Measurements from ENCODE around the gene ZRANB1.

DNA sequence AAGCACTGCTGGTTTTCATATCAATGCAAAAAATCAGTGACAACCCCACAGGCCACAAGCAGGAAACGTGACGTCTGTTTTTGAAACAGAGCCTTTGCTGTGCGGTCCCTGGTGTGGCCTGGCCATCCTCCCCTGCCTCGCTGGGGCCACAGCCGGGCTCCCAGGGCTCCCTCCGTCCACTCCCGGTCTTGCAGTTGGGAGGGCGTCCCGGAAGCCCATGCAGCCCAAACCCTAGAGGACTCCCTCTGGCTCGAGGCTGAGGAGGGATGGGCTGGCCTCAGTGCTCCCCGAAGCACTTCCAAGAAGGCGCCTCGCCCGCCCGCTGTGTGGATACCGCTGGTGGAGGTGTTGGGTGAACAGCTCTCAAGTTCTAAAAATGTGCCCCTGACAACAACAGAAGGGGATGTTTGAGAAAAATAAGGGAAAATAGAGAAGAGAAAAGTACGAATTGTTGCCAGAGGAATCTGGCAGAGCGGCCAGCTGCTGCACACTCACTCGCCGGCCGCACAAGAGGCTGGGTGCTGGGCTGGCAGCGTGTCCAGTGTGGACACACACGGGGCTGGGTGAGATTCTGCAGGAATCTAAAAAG, 73.5 kb downstream of the ZRANB1 start:
- TF ChIP-seq, protein P1, sequence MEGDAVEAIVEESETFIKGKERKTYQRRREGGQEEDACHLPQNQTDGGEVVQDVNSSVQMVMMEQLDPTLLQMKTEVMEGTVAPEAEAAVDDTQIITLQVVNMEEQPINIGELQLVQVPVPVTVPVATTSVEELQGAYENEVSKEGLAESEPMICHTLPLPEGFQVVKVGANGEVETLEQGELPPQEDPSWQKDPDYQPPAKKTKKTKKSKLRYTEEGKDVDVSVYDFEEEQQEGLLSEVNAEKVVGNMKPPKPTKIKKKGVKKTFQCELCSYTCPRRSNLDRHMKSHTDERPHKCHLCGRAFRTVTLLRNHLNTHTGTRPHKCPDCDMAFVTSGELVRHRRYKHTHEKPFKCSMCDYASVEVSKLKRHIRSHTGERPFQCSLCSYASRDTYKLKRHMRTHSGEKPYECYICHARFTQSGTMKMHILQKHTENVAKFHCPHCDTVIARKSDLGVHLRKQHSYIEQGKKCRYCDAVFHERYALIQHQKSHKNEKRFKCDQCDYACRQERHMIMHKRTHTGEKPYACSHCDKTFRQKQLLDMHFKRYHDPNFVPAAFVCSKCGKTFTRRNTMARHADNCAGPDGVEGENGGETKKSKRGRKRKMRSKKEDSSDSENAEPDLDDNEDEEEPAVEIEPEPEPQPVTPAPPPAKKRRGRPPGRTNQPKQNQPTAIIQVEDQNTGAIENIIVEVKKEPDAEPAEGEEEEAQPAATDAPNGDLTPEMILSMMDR (conservative IDR thresholded peaks at IDR 0.05; ENCODE audit: low read depth, low read length) = no peak
- no peak for TF ChIP-seq EZH2 (IDR thresholded peaks at IDR 0.05; ENCODE audit: borderline replicate concordance, low read depth, low read length, poor library complexity, severe bottlenecking)

Data from A673 (cell line).